HG03565 (cell line): ENCODE measurements around the gene KRT4.
"Not testable (repeated sequence)": the region's sequence is repeated elsewhere in the genome, so short reads cannot be mapped to it uniquely, and the experiment has no call there.

Experiments
- ATAC-seq: cut with Tn5 transposase; IDR thresholded peaks from one replicate; pipeline ENCODE4 v1.9.1; 2021; ENCODE audit warnings: mild to moderate bottlenecking, moderate library complexity; ENCODE audit not compliant: unreplicated experiment

Gene KRT4

GRCh38 chr12:52795332-52795674, 18.6 kb downstream of the KRT4 start:
- not testable (repeated sequence) for ATAC-seq

- no peak for ATAC-seq
Measured at GRCh38 chr12:52794479-52795331, 19.2 kb downstream of the KRT4 start.

GRCh38 chr12:52792185-52793029, 21.5 kb downstream of the KRT4 start:
- ATAC-seq: no peak

GRCh38 chr12:52791271-52792184, 22.4 kb downstream of the KRT4 start:
- no peak for ATAC-seq

- ATAC-seq: no peak
Measured at GRCh38 chr12:52790427-52791270, 23.3 kb downstream of the KRT4 start.

- ATAC-seq: no peak
Measured at GRCh38 chr12:52789637-52790426, 24.1 kb downstream of the KRT4 start.

GRCh38 chr12:52788876-52789636, 24.9 kb downstream of the KRT4 start:
- no peak for ATAC-seq

GRCh38 chr12:52788192-52788875, 25.6 kb downstream of the KRT4 start:
- no peak for ATAC-seq

- ATAC-seq: no peak
Measured at GRCh38 chr12:52787324-52788191, 26.4 kb downstream of the KRT4 start.

- no peak for ATAC-seq
Measured at GRCh38 chr12:52784909-52785308, 29.0 kb downstream of the KRT4 start.

GRCh38 chr12:52783563-52784316, 30.2 kb downstream of the KRT4 start:
- no peak for ATAC-seq

GRCh38 chr12:52782502-52782901, 31.4 kb downstream of the KRT4 start:
- no peak for ATAC-seq

- no peak for ATAC-seq
Measured at GRCh38 chr12:52781399-52782082, 32.4 kb downstream of the KRT4 start.

GRCh38 chr12:52779914-52780313, 34.0 kb downstream of the KRT4 start:
- ATAC-seq: no peak

GRCh38 chr12:52778833-52779232, 35.1 kb downstream of the KRT4 start:
- no peak for ATAC-seq

- no peak for ATAC-seq
Measured at GRCh38 chr12:52777566-52777965, 36.4 kb downstream of the KRT4 start.
